NCI-H2196 (cell line): ENCODE results near the gene DHRS13.

Experiments
- DNase-seq: peaks from one replicate; lab custom pipeline; 2025; ENCODE audit not compliant: unreplicated experiment; lab: John Stamatoyannopoulos, UW

Gene DHRS13, protein sequence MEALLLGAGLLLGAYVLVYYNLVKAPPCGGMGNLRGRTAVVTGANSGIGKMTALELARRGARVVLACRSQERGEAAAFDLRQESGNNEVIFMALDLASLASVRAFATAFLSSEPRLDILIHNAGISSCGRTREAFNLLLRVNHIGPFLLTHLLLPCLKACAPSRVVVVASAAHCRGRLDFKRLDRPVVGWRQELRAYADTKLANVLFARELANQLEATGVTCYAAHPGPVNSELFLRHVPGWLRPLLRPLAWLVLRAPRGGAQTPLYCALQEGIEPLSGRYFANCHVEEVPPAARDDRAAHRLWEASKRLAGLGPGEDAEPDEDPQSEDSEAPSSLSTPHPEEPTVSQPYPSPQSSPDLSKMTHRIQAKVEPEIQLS

DNA sequence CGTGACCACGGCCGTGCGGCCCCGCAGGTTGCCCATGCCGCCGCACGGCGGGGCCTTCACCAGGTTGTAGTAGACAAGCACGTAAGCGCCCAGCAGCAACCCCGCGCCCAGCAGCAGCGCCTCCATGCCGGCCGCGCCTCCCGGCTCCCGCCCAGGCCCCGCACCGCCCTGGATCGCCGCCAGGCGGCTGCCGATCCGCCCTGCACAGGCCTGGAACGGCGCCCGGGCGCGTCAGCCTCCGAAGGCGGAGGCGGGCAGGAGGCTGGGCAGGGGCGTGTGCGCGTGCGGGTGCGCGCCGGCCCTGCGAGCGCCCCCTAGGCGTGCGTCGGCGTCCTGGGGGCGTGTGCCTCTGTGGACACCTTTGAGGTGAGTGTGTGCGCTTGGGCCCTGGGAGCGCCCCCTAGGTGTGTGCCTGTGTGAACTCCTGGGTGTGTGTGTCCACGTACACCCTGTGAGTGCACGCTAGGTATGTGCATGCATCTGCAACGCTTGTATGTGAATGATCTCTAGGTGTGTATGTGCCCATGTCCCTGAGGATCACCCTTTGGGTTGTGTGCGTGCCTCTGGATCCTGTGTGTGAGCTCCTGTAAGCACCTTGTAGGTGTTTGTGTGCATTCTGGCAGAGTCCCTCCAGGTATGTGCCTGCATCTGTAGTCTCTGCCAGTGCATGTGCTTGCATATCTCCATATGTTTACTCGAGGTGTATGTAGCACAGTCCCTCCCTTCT lies at the start of gene DHRS13:
Gene DHRS13, minus strand, starts transcription at position 261 of the 727 bp plus-strand sequence. Its CDS starts 135 bp downstream, at position 126.
- peak; percentile 87 for DNase-seq

DNA sequence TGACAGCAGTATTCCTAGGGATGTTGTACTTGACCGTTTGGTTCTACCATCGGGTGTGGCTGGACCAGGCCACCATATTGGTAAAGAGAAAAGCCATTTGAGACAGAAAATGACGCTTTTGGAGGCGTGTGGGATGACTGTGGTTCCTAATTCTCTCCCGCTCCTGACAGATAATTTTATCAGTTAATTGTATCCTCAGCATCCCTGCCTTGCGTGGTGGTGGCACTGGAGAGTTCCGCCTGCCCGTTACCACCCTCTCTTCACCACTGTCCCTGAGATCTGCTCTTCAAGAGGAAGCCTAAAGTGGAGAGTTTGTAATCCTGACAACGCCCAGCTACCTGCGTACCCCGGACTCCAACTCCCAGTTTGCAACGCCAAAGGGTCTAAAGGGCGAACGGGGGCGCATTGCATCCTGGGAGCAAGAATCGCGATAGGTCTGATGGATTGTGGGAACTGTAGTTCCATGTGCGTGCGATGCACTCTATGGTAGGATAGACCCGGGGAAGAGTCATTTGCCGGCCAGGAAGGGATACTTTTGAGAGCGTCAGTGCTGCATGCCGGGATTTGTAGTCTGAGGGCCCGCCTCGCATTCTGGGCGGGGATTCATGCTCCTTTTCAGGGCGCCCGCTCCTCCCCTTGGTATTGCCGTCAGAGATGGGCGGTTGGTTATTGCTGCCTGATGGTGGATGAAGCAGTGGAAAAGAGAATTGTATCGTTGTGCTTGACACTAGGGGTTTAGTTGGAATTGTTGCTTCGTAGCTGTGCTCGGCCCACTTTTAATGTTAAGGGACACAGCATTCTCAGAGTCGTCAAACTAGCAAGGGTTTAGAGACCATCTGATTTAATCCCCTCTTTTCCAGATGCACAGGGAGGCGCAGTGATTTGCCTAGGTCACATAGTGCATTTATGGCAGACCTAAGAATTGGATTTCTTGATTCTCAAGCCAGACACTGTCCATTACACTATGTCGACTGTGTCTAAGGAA lies 49.4 kb upstream of the DHRS13 start:
- peak; percentile 91 for DNase-seq

DNA sequence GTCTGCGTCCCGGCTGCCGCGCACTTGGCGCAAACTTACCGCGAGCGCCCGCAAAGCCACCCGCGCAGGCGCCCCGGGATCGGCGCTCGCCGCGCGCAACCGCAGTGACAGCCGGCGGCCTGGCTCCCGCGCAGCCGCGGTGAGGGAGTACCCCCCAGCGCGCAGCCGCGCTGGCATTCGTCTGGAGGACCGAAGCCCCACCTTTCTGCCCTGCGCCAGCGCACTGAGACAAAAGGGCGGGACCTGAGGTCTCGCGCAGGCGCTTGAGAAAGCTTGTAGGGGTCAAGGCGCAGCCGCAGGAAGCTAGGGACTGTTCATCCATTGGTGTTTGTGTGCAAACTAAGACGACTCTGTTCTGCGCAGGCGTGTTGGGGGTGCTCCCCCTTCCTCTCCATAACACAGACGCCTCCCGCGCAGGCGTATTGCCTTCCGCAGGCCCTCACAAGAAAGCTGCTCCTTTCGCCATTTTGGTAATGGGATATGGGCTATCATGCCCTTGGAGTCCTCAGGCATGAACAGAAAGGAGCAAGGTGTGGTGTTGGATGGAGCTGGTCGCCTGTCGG lies 48.6 kb upstream of the DHRS13 start, which contains the start of gene PHF12:
Gene PHF12, minus strand, starts transcription at position 91 of the 563 bp plus-strand sequence. CDS start 558 bp downstream, outside the sequence.
- DNase-seq = peak; percentile 96

DNA sequence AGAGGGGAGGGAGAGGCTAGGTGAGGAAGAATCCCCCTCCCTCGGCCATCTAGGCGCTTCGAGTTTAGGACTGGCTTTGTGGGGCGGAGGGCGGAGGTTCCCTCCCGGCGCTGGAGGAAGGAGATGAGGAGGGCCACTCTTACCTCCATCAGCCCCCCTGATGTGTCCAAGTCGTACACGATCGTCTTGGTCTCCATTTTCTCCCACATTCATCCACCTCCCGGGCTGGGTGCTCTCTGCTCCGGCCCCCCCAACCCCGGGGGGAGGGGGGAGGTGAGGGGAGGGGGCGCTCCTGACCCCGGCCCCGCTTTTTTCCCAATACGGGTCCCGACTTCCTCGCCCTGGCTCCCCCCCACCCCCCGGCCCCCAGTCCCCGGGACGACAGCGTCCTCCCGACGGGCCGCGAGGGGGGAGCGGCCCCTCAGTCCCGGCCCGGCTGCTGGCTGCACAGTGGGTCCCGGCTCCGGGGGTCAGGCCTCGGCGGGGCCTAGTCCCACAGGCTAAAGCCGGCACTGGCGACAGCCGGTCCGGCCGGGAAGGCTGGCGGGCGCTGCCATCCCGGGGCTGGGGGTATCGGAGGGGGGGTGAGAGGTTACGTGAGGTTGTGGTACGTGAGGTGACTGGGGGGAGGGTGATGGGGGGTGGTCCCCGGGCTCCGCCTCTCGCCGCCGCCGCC lies 48.0 kb upstream of the DHRS13 start:
- DNase-seq = no peak

DNA sequence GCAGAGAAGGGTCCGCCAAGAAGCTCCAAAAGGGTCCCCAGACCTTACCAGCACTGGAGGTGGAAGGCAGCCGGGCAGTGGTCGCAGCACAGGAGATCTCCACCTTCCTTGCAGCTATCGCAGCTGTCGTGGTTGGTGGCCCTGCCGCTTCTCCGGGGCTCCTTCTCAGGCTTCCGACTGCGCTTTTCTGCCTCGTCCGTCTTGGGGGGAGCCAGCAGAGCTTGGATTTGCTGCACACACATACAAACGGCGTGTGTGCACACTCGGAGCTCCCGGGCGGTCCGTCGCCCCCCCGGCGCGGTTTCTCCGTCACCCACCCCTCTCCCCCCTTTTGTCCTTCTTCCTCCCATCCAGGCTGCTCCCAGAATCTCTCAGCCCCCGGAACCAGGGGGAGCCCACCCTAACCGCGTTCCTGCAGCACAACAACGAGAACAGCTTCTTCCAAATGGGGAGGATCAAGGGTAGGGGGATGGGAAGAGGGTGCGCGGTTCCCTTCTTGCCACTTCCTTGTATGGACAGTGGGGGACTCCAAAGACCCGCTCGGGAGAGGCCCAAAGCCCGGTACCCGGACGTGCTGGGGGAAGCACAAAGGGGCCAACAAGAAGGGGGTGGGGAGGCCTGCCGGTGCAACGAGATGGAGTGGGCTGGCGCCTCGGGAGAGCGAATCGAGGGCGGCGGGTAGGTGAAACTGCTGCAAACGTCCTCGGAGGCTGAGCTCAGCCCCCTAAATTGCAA lies 47.3 kb upstream of the DHRS13 start:
- no peak for DNase-seq

- peak; percentile 14 for DNase-seq
Measured at GRCh38 chr17:28949185-28950016, 46.5 kb upstream of the DHRS13 start.

DNA sequence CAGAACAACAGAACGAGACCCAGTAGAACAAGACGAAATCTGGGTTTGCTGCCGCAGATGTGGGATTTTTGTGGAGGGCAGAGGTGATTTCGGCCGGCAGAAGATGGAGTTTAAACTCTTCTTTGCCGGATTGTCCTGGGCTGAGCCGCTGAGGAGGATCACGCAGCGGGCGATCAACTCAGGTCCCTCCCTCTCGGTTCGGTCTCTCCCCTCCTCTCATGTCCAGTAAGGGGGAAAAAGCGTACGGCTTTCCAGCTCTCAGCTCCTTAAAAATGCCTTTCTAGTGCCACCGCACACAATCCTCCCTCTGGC lies 46.0 kb upstream of the DHRS13 start:
- no peak for DNase-seq

DNA sequence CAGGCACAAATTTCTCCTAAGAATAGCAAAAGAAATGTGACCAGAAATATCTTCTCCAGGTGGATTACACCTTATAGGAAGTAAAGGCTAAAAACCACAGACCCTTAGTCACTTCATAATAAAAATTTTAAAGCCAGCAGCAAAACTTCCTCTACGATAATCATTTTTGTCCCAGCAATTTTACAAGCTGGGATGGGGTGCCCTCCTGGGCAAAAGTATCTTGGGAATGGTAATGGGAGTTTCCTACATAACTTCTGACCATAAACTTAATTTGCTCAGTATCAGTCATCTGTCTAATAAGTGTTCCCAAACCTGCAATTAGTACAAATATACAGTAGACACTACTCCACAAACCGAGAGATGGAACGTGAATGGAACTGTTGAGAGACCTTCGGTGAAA lies 45.5 kb upstream of the DHRS13 start:
- no peak for DNase-seq

- no peak for DNase-seq
Measured at GRCh38 chr17:28947639-28948038, 44.8 kb upstream of the DHRS13 start.

GRCh38 chr17:28946239-28946638 lies 43.4 kb upstream of the DHRS13 start:
- DNase-seq = no peak

- DNase-seq = no peak
Measured at GRCh38 chr17:28944862-28945741, 42.2 kb upstream of the DHRS13 start.

DNA sequence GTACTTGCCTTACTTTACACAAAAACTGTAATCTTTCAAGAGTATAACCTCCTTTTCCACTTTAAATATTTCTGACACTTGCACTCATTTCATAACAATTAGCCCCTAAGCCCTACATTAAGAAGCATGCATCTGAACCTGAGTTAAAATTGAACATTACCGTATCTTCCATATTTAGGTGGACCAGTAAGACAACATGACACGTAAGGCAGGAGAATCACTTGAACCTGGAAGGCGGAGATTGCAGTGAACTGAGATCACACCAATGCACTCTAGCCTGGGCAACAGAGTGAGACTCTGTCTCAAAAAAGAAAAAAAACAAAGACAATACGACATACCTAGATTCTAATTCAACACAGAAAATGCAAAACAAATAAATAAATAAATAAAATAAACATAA lies 41.5 kb upstream of the DHRS13 start:
- no peak for DNase-seq

GRCh38 chr17:28942925-28943324 lies 40.0 kb upstream of the DHRS13 start:
- no peak for DNase-seq

DNA sequence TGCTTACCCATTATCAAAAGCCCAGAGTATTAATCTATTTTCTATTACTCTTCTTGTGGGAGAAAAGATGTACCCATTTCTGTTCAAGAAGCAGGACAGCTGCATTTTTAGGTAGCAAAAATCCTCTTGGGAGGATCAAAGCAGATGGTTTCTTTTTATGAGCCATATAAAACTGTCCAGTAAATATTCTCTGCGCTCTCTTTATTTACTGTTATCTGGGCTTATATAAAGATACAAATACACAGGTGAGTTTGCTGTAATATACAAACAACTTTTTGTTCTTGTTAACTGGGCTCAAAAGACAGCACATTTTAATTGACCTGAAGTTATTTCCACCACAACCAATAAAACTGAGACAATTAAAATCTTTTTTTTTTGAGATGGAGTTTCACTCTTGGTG lies 38.4 kb upstream of the DHRS13 start:
- DNase-seq = no peak

DNA sequence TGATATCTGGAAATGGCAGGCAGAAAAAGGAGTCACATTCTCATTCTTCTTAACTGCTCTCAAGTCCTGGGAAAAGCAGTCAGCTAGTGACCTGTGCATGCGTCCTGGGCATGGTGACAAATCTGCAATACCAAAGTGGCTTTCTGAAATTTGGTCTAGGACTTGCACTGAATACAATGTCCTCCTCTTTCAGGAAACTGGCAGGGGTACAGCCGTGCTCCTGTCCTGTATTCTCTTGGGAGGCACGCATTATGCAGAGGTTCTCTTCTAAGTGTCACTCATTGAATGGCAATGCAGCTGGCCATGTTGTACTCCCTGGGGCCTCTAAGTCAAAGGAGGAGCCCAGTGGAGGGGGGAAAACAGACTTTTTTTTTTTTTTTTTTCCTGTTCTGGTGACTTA lies 37.8 kb upstream of the DHRS13 start:
- no peak for DNase-seq

DNA sequence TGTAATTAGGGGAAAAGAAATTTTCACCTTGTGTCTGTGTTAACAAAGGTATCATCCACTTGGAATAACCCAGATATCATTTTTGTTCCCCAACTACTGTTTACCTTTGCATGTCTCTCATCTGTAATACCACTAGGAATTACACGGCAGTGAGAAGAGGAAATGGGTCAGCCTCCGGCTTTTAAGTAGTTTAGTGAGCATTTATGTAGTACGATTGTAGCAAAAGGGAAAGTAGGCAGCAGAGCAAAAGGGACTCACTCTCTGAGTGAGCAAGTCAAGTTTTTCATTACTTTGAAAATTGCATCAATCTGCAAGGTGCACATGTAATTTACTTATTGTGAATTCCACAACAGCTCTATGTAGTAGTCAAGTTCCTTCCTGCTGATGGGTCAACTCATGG lies 37.3 kb upstream of the DHRS13 start:
- DNase-seq = no peak

DNA sequence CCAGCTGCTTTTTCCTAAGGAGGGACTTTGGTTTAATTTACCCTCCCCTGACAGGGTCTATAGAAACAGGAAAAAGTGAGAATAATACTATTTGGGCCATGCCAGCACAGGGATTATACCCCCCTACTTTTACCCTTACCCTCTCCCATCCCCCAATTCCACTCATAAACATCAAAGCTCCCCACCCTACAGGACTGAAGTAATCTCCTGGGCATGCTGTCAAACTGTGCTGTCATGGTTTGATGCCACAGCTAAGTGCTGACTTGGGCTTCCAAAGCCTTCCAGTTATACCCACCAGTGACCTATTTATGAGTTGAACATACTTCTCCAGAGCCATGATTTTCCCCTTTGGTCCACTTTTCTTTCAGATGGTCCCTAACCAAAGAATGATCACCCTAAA lies 35.7 kb upstream of the DHRS13 start:
- no peak for DNase-seq
